ENCODE results near the gene CHURC1. TPM values are rescaled to one million over a fixed set of nuclear protein-coding genes. Genes with fewer than 3 reads are reported as not detected.

The CHURC1 gene
- total and polyA plus RNA-seq, 4 donors = 37.2 to 62.6 (median 46.9) TPM

GRCh38 chr14:64927031-64927430 is 12.8 kb downstream of the CHURC1 start:
- Histone ChIP-seq H3K4me3 (no peak overlapping the region), H3K9me3 (ENCODE audit: control insufficient read depth in 4 of 4, insufficient read depth in 3 of 4, low read length in 3 of 4) (no peaks in the 10 kb centered on the region), H3K36me3 (ENCODE audit: control insufficient read depth in 4 of 4, insufficient read depth in 4 of 4, low read length in 4 of 4) (peaks cover 14 to 32% (median 21%) of the 10 kb centered on the region in 4 donors), H3K27me3 (ENCODE audit: control insufficient read depth in 3 of 3, insufficient read depth in 3 of 3, low read length in 2 of 3) (no peaks in the 10 kb centered on the region), H3K4me1 (ENCODE audit: control insufficient read depth in 5 of 5, insufficient read depth in 5 of 5, low read length in 5 of 5) (peaks cover 0 to 15% (median 0%) of the 10 kb centered on the region in 5 donors), H3K27ac (ENCODE audit: low read depth in 1 of 2, low read length in 1 of 2) (no peak overlapping the region), H3K9ac (ENCODE audit: insufficient read depth in 1 of 2, low read length in 2 of 2) (no peak overlapping the region)
- no peak for DNase-seq
- no peak for TF ChIP-seq CTCF (IDR thresholded peaks at IDR 0.05; ENCODE audit: control extremely low read depth, extremely low read depth)
- 72 to 74% methylated on average over 3 of the region's 3 CpGs for WGBS, 2 donors
- no peak for ATAC-seq (ENCODE audit: insufficient read depth, low FRiP score)

DNA sequence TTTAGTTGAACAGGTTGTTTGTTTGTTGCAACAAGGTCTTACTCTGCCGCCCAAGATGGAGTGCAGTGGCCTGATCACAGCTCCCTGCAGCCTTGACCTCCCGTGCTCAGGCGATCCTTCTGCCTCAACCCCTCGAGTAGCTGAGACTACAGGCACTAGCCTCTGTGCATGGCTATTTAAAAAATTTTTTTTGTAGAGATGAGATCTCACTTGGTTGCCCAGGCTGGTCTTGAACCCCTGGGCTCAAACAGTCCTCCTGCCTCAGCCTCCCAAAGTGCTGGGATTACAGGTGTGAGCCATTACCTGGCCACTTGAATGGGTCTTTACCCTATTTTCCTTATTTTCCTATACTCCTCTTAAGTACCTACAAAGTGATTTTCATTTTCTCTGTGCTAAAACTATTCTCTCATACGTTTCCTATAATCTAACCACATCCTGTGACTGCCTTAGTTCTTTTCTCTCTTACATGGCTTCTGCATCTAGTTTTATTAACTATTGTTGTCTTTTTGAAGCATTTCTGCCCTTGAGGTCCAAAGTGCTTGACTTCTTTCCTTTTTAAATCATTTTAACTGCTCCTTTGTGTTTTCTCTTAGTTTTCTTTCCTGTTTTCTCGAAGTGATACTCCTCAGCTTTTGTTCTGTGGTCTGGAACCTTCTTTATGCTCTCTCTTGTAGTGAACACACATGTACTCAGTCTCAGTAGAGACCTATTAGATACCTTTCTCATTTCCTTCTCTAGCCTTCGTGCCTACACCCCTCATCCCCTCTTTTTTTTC is 14.2 kb downstream of the CHURC1 start:
- H3K27ac ChIP-seq (ENCODE audit: low read depth in 1 of 2, low read length in 1 of 2) = no peak overlapping the region
- H3K4me3 ChIP-seq = no peak overlapping the region
- no peak for TF ChIP-seq CTCF (IDR thresholded peaks at IDR 0.05; ENCODE audit: control extremely low read depth, extremely low read depth)
- H3K27me3 ChIP-seq (ENCODE audit: control insufficient read depth in 3 of 3, insufficient read depth in 3 of 3, low read length in 2 of 3) = no peaks in the 10 kb centered on the region
- no peaks in the 10 kb centered on the region for H3K9me3 ChIP-seq (ENCODE audit: control insufficient read depth in 4 of 4, insufficient read depth in 3 of 4, low read length in 3 of 4)
- no peak for ATAC-seq (ENCODE audit: insufficient read depth, low FRiP score)
- DNase-seq = no peak
- no peak overlapping the region for H3K9ac ChIP-seq (ENCODE audit: insufficient read depth in 1 of 2, low read length in 2 of 2)
- peaks cover 14 to 37% (median 26%) of the 10 kb centered on the region in 4 donors for H3K36me3 ChIP-seq (ENCODE audit: control insufficient read depth in 4 of 4, insufficient read depth in 4 of 4, low read length in 4 of 4)
- WGBS, 2 donors = 62 to 76% methylated on average over 7 of the region's 7 CpGs
- H3K4me1 ChIP-seq (ENCODE audit: control insufficient read depth in 5 of 5, insufficient read depth in 5 of 5, low read length in 5 of 5) = peaks cover 0 to 15% (median 0%) of the 10 kb centered on the region in 5 donors

GRCh38 chr14:64929014-64929359 is 14.7 kb downstream of the CHURC1 start:
- Histone ChIP-seq H3K9ac (ENCODE audit: insufficient read depth in 1 of 2, low read length in 2 of 2) (no peak overlapping the region), H3K36me3 (ENCODE audit: control insufficient read depth in 4 of 4, insufficient read depth in 4 of 4, low read length in 4 of 4) (peaks cover 11 to 37% (median 26%) of the 10 kb centered on the region in 4 donors), H3K4me3 (no peak overlapping the region), H3K27ac (ENCODE audit: low read depth in 1 of 2, low read length in 1 of 2) (no peak overlapping the region), H3K9me3 (ENCODE audit: control insufficient read depth in 4 of 4, insufficient read depth in 3 of 4, low read length in 3 of 4) (no peaks in the 10 kb centered on the region), H3K4me1 (ENCODE audit: control insufficient read depth in 5 of 5, insufficient read depth in 5 of 5, low read length in 5 of 5) (peaks cover 0 to 15% (median 0%) of the 10 kb centered on the region in 5 donors), H3K27me3 (ENCODE audit: control insufficient read depth in 3 of 3, insufficient read depth in 3 of 3, low read length in 2 of 3) (no peaks in the 10 kb centered on the region)
- no peak for TF ChIP-seq CTCF (IDR thresholded peaks at IDR 0.05; ENCODE audit: control extremely low read depth, extremely low read depth)
- ATAC-seq (ENCODE audit: insufficient read depth, low FRiP score) (no peak), DNase-seq (no peak)
- 91 to 100% methylated on average over 3 of the region's 3 CpGs for WGBS, 2 donors

Data from lung (tissue), 12 donors.